Effector CD8-positive, alpha-beta T cell (primary cell): ENCODE measurements around the gene SLC20A1.
"Not testable (repeated sequence)": the region's sequence is repeated elsewhere in the genome, so short reads cannot be mapped to it uniquely, and the experiment has no call there.

Source experiments
- DNase-seq: peaks from one replicate; lab custom pipeline; 2025; lab: John Stamatoyannopoulos, UW

The SLC20A1 gene

DNA sequence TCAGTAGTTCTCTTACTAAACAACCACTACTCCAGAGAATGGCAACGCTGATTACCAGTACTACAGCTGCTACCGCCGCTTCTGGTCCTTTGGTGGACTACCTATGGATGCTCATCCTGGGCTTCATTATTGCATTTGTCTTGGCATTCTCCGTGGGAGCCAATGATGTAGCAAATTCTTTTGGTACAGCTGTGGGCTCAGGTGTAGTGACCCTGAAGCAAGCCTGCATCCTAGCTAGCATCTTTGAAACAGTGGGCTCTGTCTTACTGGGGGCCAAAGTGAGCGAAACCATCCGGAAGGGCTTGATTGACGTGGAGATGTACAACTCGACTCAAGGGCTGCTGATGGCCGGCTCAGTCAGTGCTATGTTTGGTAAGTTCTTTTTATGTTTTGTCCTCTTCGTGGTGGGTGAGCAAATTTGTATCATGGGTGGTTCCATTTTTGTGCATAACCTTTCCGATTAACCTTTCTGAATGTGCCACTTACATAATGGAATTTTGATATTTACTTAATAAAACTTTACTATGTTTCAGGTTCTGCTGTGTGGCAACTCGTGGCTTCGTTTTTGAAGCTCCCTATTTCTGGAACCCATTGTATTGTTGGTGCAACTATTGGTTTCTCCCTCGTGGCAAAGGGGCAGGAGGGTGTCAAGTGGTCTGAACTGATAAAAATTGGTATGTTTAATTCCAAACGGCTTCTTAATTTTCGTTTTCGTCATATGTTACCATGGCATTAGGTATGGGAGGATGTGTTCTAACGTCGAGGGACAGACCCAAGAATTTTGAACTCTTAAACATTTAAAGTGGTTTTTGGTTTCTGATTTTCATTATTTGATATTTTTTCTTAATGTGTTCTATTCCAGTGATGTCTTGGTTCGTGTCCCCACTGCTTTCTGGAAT is 1.3 kb downstream of the SLC20A1 start:
- DNase-seq: no peak

GRCh38 chr2:112648081-112648480 is 2.3 kb downstream of the SLC20A1 start:
- no peak for DNase-seq

- DNase-seq: no peak
Observed at GRCh38 chr2:112656679-112657078, 10.9 kb downstream of the SLC20A1 start.

GRCh38 chr2:112658301-112658700 is 12.6 kb downstream of the SLC20A1 start:
- no peak for DNase-seq

DNA sequence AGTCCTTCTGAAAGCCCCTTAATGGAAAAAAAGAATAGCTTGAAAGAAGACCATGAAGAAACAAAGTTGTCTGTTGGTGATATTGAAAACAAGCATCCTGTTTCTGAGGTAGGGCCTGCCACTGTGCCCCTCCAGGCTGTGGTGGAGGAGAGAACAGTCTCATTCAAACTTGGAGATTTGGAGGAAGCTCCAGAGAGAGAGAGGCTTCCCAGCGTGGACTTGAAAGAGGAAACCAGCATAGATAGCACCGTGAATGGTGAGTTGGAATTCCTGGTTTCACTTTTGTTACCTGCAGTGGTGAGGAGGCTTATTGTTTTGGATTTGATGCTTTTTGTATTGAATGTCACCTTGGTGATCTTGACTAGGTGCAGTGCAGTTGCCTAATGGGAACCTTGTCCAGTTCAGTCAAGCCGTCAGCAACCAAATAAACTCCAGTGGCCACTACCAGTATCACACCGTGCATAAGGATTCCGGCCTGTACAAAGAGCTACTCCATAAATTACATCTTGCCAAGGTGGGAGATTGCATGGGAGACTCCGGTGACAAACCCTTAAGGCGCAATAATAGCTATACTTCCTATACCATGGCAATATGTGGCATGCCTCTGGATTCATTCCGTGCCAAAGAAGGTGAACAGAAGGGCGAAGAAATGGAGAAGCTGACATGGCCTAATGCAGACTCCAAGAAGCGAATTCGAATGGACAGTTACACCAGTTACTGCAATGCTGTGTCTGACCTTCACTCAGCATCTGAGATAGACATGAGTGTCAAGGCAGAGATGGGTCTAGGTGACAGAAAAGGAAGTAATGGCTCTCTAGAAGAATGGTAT is 13.3 kb downstream of the SLC20A1 start:
- no peak for DNase-seq

- DNase-seq: no peak
Observed at GRCh38 chr2:112660138-112660537, 14.4 kb downstream of the SLC20A1 start.

- no peak for DNase-seq
Observed at GRCh38 chr2:112661656-112662305, 16.0 kb downstream of the SLC20A1 start.

DNA sequence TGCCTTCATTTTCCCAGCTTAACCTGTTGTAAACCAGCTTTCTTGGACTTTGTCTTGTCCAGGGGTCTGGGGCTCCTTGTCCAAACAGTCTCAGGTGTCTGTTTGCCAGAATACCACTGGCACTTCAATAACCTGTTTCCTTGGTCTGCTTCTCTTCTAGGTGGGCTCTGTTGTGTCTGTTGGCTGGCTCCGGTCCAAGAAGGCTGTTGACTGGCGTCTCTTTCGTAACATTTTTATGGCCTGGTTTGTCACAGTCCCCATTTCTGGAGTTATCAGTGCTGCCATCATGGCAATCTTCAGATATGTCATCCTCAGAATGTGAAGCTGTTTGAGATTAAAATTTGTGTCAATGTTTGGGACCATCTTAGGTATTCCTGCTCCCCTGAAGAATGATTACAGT is 17.0 kb downstream of the SLC20A1 start:
- DNase-seq: no peak

GRCh38 chr2:112664689-112665088 is 18.9 kb downstream of the SLC20A1 start:
- DNase-seq: no peak

GRCh38 chr2:112665113-112665780 is 19.5 kb downstream of the SLC20A1 start:
- DNase-seq: no peak

DNA sequence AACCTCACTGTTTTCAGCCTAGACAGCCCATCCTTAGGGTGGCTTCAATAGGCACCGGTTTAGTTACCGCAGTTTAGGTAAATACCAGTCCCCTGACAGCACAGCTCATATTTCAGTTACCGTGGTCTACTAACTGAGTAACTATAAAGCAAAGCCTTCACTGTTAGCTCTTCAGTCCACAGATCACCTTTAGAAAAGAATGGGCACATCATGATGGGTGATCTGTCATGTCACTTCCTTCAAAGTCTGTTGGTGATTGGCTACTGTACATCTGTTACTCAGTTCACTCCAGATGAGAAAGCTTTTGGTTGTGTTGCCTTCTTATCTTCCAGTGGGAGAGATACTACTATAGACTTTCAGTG is 21.0 kb downstream of the SLC20A1 start:
- no peak for DNase-seq

DNA sequence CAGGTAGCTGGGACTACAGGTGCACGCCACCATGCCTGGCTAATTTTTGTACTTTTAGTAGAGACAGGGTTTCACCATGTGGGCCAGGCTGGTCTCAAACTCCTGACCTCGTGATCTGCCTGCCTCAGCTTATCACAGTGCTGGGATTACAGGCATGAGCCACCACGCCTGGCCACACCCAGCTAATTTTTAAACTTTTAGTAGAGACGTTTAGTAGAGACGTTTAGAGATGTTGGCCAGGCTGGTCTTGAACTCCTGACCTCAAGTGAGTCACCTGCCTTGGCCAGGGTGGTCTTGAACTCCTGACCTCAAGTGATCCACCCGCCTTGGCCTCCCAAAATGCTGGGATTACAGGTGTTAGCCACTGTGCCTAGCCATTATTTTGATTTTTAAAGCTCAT is 21.8 kb downstream of the SLC20A1 start:
- not testable (repeated sequence) for DNase-seq

GRCh38 chr2:112669667-112670066 is 23.9 kb downstream of the SLC20A1 start:
- DNase-seq: no peak

- no peak for DNase-seq
Observed at GRCh38 chr2:112670252-112671022, 24.7 kb downstream of the SLC20A1 start.

- no peak for DNase-seq
Observed at GRCh38 chr2:112671801-112672200, 26.1 kb downstream of the SLC20A1 start.

GRCh38 chr2:112673008-112673407 is 27.3 kb downstream of the SLC20A1 start:
- DNase-seq: no peak

- DNase-seq: no peak
Observed at GRCh38 chr2:112674229-112674628, 28.5 kb downstream of the SLC20A1 start.

- DNase-seq: no peak
Observed at GRCh38 chr2:112679484-112679883, 33.7 kb downstream of the SLC20A1 start.

- no peak for DNase-seq
Observed at GRCh38 chr2:112680666-112681101, 34.9 kb downstream of the SLC20A1 start.

DNA sequence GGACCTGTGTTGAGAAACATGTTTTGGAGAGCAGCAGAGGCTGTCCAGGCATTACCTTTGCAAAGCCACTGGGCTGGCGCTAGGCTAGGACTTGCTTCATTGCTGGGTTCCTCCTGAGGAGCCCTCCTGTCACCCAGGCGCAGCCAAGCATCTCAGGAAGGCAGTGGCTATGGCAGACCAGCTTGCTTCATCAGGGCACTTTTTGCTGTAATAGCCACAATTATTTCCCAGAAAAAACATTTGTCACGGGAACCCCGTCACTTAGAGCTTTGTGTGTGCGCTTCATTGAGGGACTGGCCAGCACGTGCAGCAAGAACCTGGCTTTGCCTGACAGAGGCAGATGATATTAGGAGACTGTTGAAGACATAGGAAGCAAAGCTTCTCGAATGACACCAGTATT is 36.4 kb downstream of the SLC20A1 start:
- no peak for DNase-seq
